A673 (cell line): ENCODE measurements around the gene TEX261.

Source experiments
- CTCF ChIP-seq: fragments of 300-800, 200-600 bp; sonication (generic); conservative IDR thresholded peaks from 2 replicates; pipeline ENCODE4 v1.5.1; 2017; ENCODE audit warnings: low read depth, mild to moderate bottlenecking, antibody characterized with exemption, low read length, moderate library complexity, mixed read lengths
- EZH2 ChIP-seq: fragments of 200-600 bp; sonication (generic); IDR thresholded peaks from 2 replicates; pipeline ENCODE4 v1.6.1; 2017; ENCODE audit warnings: borderline replicate concordance, low read depth, mild to moderate bottlenecking, mixed read lengths, antibody characterized with exemption, low read length; ENCODE audit not compliant: poor library complexity, severe bottlenecking

GRCh38 chr2:70986499-70987189, 8.0 kb downstream of the TEX261 start:
- TF ChIP-seq CTCF: no peak
- no peak for TF ChIP-seq EZH2
